ENCODE measurements around the gene KDM4B.

DNA sequence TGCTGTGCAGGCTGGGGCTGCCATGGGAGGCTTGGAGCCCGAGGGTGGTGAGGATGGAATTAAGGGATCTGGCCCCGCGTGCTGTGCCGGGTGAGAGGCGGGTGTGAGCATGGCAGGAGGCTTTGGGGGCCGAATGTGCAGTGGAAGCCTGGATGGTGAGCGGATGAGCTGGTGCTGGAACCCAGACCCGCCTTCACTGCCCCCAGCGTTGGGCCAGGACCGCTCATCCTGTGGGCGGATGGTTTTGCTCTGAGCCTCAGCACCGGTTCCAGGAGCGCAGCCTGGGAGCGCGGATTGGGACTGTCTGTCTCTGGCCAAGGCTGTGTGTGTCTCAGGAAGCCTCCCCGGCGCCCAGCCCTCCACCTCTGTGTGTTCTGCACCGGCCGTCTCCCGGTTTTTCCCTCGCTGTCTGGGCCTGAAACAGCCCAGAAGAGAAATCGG, 16.7 kb downstream of the KDM4B start:
- TF ChIP-seq POLR2A (IDR thresholded peaks at IDR 0.05; ENCODE audit: low read depth, low read length) (no peak), TAF1 (IDR thresholded peaks at IDR 0.05; ENCODE audit: borderline replicate concordance, low read depth, low read length) (no peak), POLR2AphosphoS5 (IDR thresholded peaks at IDR 0.05; ENCODE audit: low read depth, low read length) (no peak)

Data from GM12892 (cell line).